Panc1 (cell line): ENCODE results near the gene CEACAM18.

ENCODE experiments used
- POLR2AphosphoS5 ChIP-seq: IDR thresholded peaks from 2 replicates; pipeline ENCODE4 v1.6.1; 2012; ENCODE audit warnings: mild to moderate bottlenecking, low read depth, low read length, moderate library complexity
- TF ChIP-seq, protein P1 (sequence below): fragments of 450-650 bp; IDR thresholded peaks from 2 replicates; pipeline ENCODE4 v1.5.1; 2017; ENCODE audit warnings: mild to moderate bottlenecking

DNA sequence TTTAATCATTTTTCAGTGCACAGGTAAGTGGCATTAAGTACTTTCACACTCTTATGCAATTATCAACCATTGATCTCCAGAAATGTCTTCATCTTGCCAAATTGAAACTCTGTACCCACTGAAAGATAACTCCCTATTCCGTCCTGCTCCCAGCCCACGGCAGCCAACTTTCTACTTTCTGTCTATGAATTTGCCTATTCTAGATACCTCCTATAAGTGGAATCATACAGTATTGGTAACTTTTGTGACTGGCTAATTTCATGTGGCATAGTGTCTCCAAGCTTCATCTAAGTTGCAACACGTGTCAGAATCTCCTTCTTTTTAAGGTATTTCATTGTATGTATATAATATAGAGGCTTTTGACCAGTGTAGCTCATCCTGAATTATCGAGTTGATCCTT, 5.7 kb upstream of the CEACAM18 start:
- TF ChIP-seq, protein P1, sequence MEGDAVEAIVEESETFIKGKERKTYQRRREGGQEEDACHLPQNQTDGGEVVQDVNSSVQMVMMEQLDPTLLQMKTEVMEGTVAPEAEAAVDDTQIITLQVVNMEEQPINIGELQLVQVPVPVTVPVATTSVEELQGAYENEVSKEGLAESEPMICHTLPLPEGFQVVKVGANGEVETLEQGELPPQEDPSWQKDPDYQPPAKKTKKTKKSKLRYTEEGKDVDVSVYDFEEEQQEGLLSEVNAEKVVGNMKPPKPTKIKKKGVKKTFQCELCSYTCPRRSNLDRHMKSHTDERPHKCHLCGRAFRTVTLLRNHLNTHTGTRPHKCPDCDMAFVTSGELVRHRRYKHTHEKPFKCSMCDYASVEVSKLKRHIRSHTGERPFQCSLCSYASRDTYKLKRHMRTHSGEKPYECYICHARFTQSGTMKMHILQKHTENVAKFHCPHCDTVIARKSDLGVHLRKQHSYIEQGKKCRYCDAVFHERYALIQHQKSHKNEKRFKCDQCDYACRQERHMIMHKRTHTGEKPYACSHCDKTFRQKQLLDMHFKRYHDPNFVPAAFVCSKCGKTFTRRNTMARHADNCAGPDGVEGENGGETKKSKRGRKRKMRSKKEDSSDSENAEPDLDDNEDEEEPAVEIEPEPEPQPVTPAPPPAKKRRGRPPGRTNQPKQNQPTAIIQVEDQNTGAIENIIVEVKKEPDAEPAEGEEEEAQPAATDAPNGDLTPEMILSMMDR: no peak
- TF ChIP-seq POLR2AphosphoS5: no peak
